Upper lobe of left lung (tissue), 6 donors: ENCODE data around the gene SCN5A. TPM values are rescaled to one million over a fixed set of nuclear protein-coding genes. Genes with fewer than 3 reads are reported as not detected.
A peak's percentile ranks its signal among the peaks of the same experiment; 100 is the strongest.

Experiments
- ATAC-seq, 2 donors: fragments of 200-7000 bp; cut with Tn5 transposase; one replicate each; pipeline ENCODE4 v1.9.1; 2022; ENCODE audit warnings: mild to moderate bottlenecking in 2 of 2, moderate library complexity in 2 of 2; ENCODE audit not compliant: low FRiP score in 2 of 2
- DNase-seq, 2 donors: peaks; one replicate each; pipeline ENCODE4 v3.0.0-alpha.2; 2019 to 2020
- H3K27ac ChIP-seq, 4 donors: fragments of 200-600 bp; sonication (generic); one replicate each; pipeline ENCODE4 v1.5.1; 2016 to 2019
- H3K27me3 ChIP-seq, 4 donors: fragments of 200-600 bp; sonication (generic); one replicate each; pipeline ENCODE4 v1.5.1; 2017 to 2019
- H3K36me3 ChIP-seq, 4 donors: fragments of 200-600 bp; sonication (generic); one replicate each; pipeline ENCODE4 v1.5.1; 2016 to 2019
- H3K4me1 ChIP-seq, 4 donors: fragments of 200-600 bp; sonication (generic); one replicate each; pipeline ENCODE4 v1.5.1; 2018 to 2019
- H3K4me3 ChIP-seq, 4 donors: fragments of 200-600 bp; sonication (generic); one replicate each; pipeline ENCODE4 v1.5.1; 2017 to 2019; ENCODE audit warnings: mild to moderate bottlenecking in 2 of 4, moderate library complexity in 1 of 4
- H3K9me3 ChIP-seq, 4 donors: fragments of 200-600 bp; sonication (generic); one replicate each; pipeline ENCODE4 v1.5.1; 2018 to 2019
- CTCF ChIP-seq, 6 experiments: fragments of 450-650 bp in 4 of 6; fragments of 200-600 bp in 2 of 6; sonication (generic) in 2 of 6; IDR thresholded peaks; one replicate each; pipeline ENCODE4 v1.5.1; 2016 to 2019; ENCODE audit warnings: antibody characterized with exemption in 6 of 6
- EP300 ChIP-seq, 4 donors: sonication (generic); formaldehyde crosslinking; IDR thresholded peaks; one replicate each; pipeline ENCODE4 v1.5.1; 2017; ENCODE audit warnings: antibody characterized with exemption in 4 of 4, control low read depth in 2 of 4
- POLR2A ChIP-seq, 4 donors: fragments of 450-650 bp; IDR thresholded peaks; one replicate each; pipeline ENCODE4 v1.5.1; 2016 to 2017; ENCODE audit warnings: antibody characterized with exemption in 4 of 4, mild to moderate bottlenecking in 2 of 4
- POLR2AphosphoS5 ChIP-seq, 2 donors: sonication (generic); formaldehyde crosslinking; IDR thresholded peaks; one replicate each; pipeline ENCODE4 v1.5.1; 2017; ENCODE audit warnings: antibody characterized with exemption in 2 of 2
- WGBS, 2 donors: methylation state at CpG; one replicate each; pipeline ENCODE4 v1.1.5; 2017 to 2018; 5-methylcytosine and 5-hydroxymethylcytosine counted together
- total RNA-seq, 6 donors: library from RNA; depleted of rRNA in 4 of 6; stranded (reverse); fragments of >200 nt in 4 of 6; gene quantifications; one replicate each; pipeline versions ENCODE4 v1.1.0 to v1.2.1, GENCODE V29; 2016 to 2021
- donor health status: DM: no; HTN: no; CAD: no; lungs with moderate emphysema.
- donor health status: DM: no; HTN: yes; CAD: no; lungs with severe emphysema.

Gene SCN5A
- total RNA-seq, 6 donors from 2014 or later, result under 0.01 to 0.30 (median 0.10) TPM; not detected in 1

GRCh38 chr3:38560996-38561717 is 88.3 kb downstream of the SCN5A start:
- Histone ChIP-seq H3K27ac (no peak overlapping the region), H3K36me3 (no peaks in the 10 kb centered on the region), H3K9me3 (no peaks in the 10 kb centered on the region), H3K27me3 (no peaks in the 10 kb centered on the region), H3K4me3 (no peak overlapping the region), H3K4me1 (no peaks in the 10 kb centered on the region)
- WGBS, 2 donors, result 82 to 93% methylated on average over 5 to 7 of the region's 7 CpGs
- TF ChIP-seq POLR2A (IDR thresholded peaks at IDR 0.05), result no peak
- TF ChIP-seq EP300 (IDR thresholded peaks at IDR 0.05), result no peak
- TF ChIP-seq POLR2AphosphoS5 (IDR thresholded peaks at IDR 0.05), result no peak
- no peak for ATAC-seq
- no peak for DNase-seq

DNA sequence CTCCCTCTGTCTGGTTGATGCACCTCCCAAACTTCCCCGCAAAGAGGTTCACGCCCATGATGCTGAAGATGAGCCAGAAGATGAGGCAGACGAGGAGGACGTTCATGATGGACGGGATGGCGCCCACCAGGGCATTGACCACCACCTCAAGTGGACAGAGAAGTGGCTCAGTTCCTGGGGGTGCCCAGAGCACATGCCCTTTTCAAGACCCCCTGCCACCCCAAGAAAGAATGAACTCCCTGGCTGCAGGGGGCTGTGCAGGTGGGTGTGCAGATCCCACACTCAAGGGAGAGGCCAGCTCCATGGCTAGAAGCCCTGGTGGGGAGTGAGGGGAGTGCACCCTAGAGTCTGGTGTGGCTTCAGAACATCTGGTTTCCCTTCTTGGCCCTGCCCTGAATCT is 89.2 kb downstream of the SCN5A start:
- no peak for DNase-seq
- WGBS, 2 donors, result 88 to 95% methylated on average over 6 of the region's 6 CpGs
- H3K9me3 ChIP-seq, result no peaks in the 10 kb centered on the region
- no peak overlapping the region for H3K27ac ChIP-seq
- ATAC-seq, result no peak
- no peak overlapping the region for H3K4me3 ChIP-seq
- H3K27me3 ChIP-seq, result no peaks in the 10 kb centered on the region
- no peaks in the 10 kb centered on the region for H3K36me3 ChIP-seq
- TF ChIP-seq POLR2AphosphoS5 (IDR thresholded peaks at IDR 0.05), result no peak
- no peak for TF ChIP-seq EP300 (IDR thresholded peaks at IDR 0.05)
- TF ChIP-seq POLR2A (IDR thresholded peaks at IDR 0.05), result no peak
- H3K4me1 ChIP-seq, result no peaks in the 10 kb centered on the region

DNA sequence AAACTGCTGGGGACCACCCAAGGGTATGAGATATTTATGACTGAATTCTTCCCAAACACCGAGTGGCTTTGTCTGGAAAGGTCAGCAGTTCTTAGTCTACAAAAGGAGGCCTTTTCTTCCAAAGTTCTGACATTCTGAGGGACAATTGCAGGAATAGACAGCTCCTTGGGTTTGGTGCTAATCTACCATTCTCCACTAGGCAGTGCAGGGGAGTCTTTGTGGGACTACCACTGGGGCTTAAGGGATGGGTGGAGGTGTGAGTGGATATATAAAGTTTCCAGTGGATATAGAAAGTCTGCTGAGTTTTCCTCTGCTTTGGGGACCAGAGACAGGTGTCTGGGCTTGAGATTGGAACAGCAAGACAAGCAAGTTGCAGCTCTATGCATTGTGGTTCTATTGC is 90.6 kb downstream of the SCN5A start:
- Histone ChIP-seq H3K36me3 (no peaks in the 10 kb centered on the region), H3K9me3 (peaks cover 0 to 4% (median 0%) of the 10 kb centered on the region in 4 donors), H3K4me3 (no peak overlapping the region), H3K4me1 (no peaks in the 10 kb centered on the region), H3K27me3 (no peaks in the 10 kb centered on the region), H3K27ac (no peak overlapping the region)
- no peak for TF ChIP-seq CTCF (IDR thresholded peaks at IDR 0.05)
- TF ChIP-seq POLR2AphosphoS5 (IDR thresholded peaks at IDR 0.05), result no peak
- TF ChIP-seq POLR2A (IDR thresholded peaks at IDR 0.05), result no peak
- TF ChIP-seq EP300 (IDR thresholded peaks at IDR 0.05), result no peak
- WGBS, 2 donors, result 50 to 73% methylated on average over 1 of the region's 1 CpG
- no peak for DNase-seq
- no peak for ATAC-seq

DNA sequence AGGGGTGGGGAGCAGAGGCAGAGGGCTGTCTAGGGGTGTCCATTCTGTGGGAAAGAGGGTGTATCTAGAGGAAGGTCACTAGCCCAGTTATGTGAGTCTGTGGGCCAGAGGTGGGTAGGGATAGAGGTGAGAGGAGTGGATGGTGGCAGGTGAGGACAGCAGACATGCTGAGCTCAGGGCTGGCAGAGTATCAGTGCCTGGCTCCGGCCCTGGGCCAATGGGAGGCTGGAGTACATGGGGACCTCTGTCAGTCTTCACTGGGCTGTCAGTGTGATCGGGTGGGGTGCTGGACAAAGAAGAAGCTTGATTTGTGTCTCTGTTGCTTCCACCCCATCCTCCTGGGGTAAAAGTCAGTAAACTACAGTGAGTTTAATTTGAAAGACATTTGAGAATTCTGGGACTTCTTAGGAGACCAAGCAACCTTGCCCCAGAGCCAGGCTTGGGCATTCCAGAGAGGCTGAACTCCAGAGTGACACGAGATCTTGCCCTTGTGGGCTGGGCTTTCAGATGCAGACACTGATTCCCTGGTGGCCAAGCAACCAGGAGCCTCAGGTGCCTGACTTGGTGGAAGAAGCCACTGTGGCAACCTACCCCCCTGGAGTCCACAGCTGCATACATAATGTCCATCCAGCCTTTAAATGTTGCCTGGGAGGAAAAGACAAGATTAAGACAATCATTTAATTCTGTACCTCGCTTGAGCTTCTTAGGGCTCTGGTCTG is 92.7 kb downstream of the SCN5A start:
- Histone ChIP-seq H3K36me3 (no peaks in the 10 kb centered on the region), H3K27me3 (no peaks in the 10 kb centered on the region), H3K4me3 (no peak overlapping the region), H3K9me3 (peaks cover 0 to 7% (median 0%) of the 10 kb centered on the region in 4 donors), H3K27ac (no peak overlapping the region), H3K4me1 (no peaks in the 10 kb centered on the region)
- peak in 1 of 2 donors; percentile 14 for DNase-seq
- no peak for TF ChIP-seq POLR2A (IDR thresholded peaks at IDR 0.05)
- TF ChIP-seq CTCF (IDR thresholded peaks at IDR 0.05), result no peak
- no peak for TF ChIP-seq POLR2AphosphoS5 (IDR thresholded peaks at IDR 0.05)
- no peak for TF ChIP-seq EP300 (IDR thresholded peaks at IDR 0.05)
- ATAC-seq, result no peak
- 64 to 77% methylated on average over 4 of the region's 4 CpGs for WGBS, 2 donors

DNA sequence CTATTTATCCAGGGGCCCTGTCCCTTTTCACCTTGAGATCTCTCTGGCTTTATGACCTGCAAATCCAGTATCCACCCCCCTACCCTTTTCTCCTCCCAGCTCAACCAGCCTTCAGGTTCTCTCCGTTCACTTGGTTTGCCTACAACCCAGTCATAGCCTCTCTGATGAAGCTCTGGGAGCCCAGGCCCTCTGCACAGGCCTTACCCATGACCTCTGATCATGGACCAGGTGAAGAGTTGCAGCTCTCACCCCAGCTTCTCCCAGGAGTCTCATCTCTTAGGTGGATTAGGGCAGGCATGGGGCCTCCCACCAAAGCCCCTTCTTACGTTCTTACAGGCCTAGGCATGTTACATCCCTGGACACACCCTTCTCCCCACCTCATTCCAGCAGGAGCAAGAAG is 93.6 kb downstream of the SCN5A start:
- Histone ChIP-seq H3K4me1 (no peaks in the 10 kb centered on the region), H3K9me3 (peaks cover 0 to 7% (median 0%) of the 10 kb centered on the region in 4 donors), H3K27ac (no peak overlapping the region), H3K27me3 (no peaks in the 10 kb centered on the region), H3K4me3 (no peak overlapping the region), H3K36me3 (no peaks in the 10 kb centered on the region)
- no peak for TF ChIP-seq EP300 (IDR thresholded peaks at IDR 0.05)
- TF ChIP-seq POLR2A (IDR thresholded peaks at IDR 0.05), result no peak
- no peak for TF ChIP-seq POLR2AphosphoS5 (IDR thresholded peaks at IDR 0.05)
- no peak for TF ChIP-seq CTCF (IDR thresholded peaks at IDR 0.05)
- DNase-seq, result peak in 1 of 2 donors; percentile 1
- 83 to 93% methylated on average over 2 of the region's 2 CpGs for WGBS, 2 donors
- no peak for ATAC-seq
